Measurements from ENCODE around the gene ZNF571. TPM values are rescaled to one million over a fixed set of nuclear protein-coding genes. Genes with fewer than 3 reads are reported as not detected.

The ZNF571 gene
- total and polyA plus RNA-seq, 2 donors (not counting 1 experiment from before 2014, with no cell fraction given): 4.8 to 10.0 TPM

DNA sequence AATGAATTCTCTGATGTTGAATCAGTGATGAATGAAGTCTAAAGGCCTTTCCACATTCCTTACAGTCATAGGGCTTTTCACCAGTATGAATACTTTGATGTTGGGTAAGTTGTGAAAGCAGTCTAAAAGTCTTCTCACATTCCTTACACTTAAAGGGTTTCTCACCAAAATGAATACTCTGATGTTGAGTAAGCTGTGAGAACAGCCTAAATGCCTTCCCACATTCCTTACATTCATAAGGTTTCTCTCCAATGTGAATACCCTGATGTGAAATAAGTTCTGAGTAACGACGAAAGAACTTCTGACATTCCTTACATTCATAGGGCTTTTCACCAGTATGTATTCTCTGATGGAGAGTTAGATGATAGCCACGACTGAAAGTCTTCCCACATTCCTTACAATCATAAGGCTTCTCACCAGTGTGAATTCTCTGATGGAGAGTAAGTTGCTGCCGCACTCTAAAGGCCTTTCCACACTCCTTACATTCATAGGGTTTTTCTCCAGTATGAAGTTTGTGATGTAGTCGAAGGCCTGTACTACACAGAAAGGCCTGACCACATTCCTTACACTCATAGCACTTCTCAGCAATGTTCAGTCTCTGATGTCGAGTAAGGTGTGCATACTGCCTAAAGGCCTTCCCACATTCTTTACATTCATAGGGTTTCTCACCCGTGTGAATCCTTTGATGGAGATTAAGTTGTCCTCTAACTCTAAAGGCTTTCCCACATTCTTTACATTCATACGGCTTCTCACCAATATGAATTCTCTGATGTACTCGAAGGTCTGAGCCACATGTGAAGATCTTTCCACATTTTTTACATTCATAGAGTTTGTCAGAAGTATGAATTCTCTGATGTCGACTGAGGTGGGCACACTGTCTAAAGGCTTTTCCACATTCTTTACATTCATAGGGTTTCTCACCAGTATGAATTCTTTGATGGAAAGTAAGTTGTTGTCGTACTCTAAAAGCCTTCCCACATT lies 40.8 kb upstream of the ZNF571 start:
- WGBS (ENCODE audit: insufficient coverage): 100% methylated on average over 1 of the region's 11 CpGs
- peaks cover 10 to 16% of the 10 kb centered on the region in 2 experiments for H3K36me3 ChIP-seq (replicated peaks in 1 of 2; ENCODE audit: control extremely low read depth in 1 of 2, control insufficient read depth in 1 of 2, extremely low read depth in 1 of 2, insufficient read depth in 2 of 2, low read length in 1 of 2)
- H3K4me2 ChIP-seq (replicated peaks; ENCODE audit: low read depth, low read length, poor library complexity, severe bottlenecking): no peak overlapping the region
- H3K4me3 Mint-ChIP-seq: no peak overlapping the region
- H3K79me2 ChIP-seq (ENCODE audit: control insufficient read depth, insufficient read depth, low read length): no peaks in the 10 kb centered on the region
- no peaks in the 10 kb centered on the region for H3K27me3 Mint-ChIP-seq
- H3K9ac ChIP-seq (ENCODE audit: low read length): no peak overlapping the region
- no peak for ATAC-seq (ENCODE audit: low read depth)
- peaks cover 20% of the 10 kb centered on the region for H3K9me3 Mint-ChIP-seq (ENCODE audit: insufficient read depth)
- no peak overlapping the region for H3K27ac Mint-ChIP-seq
- no peak overlapping the region for H2AFZ ChIP-seq (ENCODE audit: insufficient read depth, low read depth, low read length, poor library complexity, severe bottlenecking)
- H3K4me1 ChIP-seq (ENCODE audit: control insufficient read depth in 2 of 2, insufficient read depth in 2 of 2, low read length in 2 of 2): no peaks in the 10 kb centered on the region
- H3K4me3 ChIP-seq (ENCODE audit: control extremely low read depth in 1 of 5, extremely low read depth in 1 of 5, insufficient read depth in 1 of 5, low read depth in 2 of 5, low read length in 4 of 5): no peak overlapping the region
- TF ChIP-seq CTCF (IDR thresholded peaks at IDR 0.05): no peak
- TF ChIP-seq EZH2 (IDR thresholded peaks at IDR 0.05; ENCODE audit: borderline replicate concordance, insufficient read depth, low read depth, low read length, poor library complexity, severe bottlenecking): no peak
- H3K4me1 Mint-ChIP-seq: no peaks in the 10 kb centered on the region
- no peaks in the 10 kb centered on the region for H4K20me1 ChIP-seq (ENCODE audit: control insufficient read depth, insufficient read depth, low read length, poor library complexity, severe bottlenecking)
- no peak overlapping the region for H3K27ac ChIP-seq (ENCODE audit: low read length in 2 of 2)
- peaks cover 25 to 75% (median 28%) of the 10 kb centered on the region in 3 donors for H3K9me3 ChIP-seq (ENCODE audit: control extremely low read depth in 1 of 3, control insufficient read depth in 2 of 3, insufficient read depth in 1 of 3, low read length in 2 of 3)
- H3K27me3 ChIP-seq (replicated peaks in 1 of 4; ENCODE audit: control extremely low read depth in 1 of 4, control insufficient read depth in 3 of 4, insufficient read depth in 4 of 4, low read length in 3 of 4): no peaks in the 10 kb centered on the region
- POLR2A ChIA-PET: no interaction called here
- DNase-seq: no peak
- CTCF ChIA-PET: no interaction called here
- intact Hi-C loops (cut with micrococcal nuclease): no loop called here
